ENCODE results near the gene DGAT2.
A peak's percentile ranks its signal among the peaks of the same experiment; 100 is the strongest.

The DGAT2 gene

DNA sequence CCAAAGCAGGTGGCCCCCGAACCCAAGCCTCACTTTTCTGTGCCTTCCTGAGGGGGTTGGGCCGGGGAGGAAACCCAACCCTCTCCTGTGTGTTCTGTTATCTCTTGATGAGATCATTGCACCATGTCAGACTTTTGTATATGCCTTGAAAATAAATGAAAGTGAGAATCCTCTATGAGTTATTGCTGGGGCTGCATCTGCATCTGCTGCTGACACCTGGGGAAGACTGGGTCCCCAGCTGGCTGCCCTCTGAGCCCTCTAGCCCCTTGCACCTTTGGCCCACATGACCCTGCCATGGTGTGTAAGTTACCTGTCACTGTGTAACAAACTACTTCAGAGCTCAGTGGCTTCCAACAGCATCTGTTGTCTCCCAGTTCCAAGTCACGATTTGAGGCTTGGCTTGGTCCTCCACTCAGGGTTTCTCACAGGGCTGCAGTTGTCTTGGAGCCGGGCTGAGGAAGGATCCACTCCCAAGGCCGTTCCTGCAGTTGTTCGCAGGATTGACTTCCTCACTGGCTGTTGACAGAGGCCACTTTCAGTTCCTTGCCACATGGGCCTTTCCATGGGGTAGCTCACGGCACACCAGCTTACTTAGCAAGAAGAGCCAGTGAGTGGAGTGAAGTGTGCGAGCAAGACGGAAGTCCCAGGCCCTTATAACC is 32.9 kb downstream of the DGAT2 start:
- no peak for DNase-seq (ENCODE audit: low read depth in 2 of 2)

GRCh38 chr11:75802021-75802912 is 33.7 kb downstream of the DGAT2 start:
- DNase-seq (ENCODE audit: low read depth in 2 of 2): no peak

DNA sequence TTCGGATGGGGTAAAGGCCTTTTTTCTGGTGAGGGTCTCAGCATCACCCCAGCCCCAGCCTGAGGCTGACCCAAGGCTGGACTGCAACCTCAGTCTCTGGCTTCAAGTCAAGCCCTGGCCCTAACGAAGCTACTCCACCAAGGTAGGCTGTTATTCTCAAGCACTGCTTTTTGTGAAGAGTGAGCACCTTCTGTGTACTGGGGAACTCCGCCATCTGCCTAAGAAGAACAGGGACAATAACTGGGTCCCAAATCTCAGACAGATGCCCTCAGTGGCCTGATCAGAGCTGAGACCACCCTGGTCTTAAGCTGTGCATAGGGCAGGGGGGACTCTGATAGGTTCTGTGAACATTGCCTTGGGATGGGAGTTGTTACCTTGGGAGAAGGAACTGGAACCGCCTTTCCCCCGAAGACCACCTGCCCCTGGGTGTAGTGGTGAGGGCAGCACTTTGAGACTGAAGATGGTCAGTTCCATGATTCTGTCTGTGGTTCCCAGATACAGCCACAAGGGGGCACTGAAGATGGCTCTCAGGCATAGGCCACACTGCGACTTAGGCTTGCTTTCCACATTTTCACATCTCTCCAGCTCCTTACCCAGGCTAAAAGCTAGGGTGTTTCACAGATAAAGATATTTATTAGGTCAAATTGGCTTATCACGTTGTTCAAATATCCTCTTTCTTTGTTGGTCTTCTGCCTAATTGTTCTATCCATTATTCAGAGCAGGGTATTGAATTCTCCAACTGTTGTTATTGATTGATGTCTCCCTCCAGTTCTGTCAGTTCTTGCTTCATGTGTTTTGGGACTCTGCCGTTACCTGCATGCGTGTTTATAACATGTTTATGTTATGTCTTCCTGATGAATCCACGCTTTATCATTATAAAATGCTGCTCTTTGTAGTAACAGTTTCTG is 34.6 kb downstream of the DGAT2 start:
- peak; percentile 49 to 65 for DNase-seq (ENCODE audit: low read depth in 2 of 2)

DNA sequence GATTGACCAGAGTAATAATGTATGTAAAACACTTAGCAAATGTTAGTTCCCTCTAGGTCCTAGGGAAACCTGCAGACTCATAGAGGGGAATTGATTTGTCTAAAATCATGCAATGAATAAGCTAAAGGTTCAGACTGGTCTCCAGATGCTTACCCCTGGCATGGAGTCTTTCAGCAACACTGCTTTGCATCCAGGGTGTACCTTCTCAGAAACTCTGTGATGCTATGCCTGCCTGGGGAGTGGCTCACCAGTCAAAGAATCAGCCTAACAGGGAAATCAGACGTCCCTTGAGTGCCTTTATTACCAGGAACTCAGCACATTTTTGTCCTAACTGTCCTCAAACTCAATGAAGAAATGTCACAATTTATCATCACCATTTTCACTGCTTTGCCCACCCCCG is 40.5 kb downstream of the DGAT2 start:
- no peak for DNase-seq (ENCODE audit: low read depth in 2 of 2)

DNA sequence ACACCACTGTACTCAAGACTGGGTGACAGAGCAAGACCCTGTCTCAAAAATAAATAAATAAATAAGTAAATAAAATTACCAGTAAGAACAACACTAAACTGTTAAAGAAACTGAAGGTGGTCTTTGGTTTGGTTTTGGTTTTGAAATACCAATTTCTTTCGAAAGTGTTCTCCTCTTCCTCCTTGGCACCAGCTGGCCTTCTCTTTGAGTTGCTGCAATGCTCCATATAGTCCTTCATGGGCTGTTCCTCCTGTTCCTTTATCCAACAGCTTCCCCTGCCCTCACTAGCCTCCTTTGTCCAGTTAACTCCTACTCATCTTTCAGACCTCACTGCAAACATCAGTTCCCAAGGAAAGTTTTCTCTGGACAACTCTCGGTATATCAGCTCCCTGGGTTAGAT is 41.4 kb downstream of the DGAT2 start:
- DNase-seq (ENCODE audit: low read depth in 2 of 2): no peak

GRCh38 chr11:75810637-75811390 is 42.2 kb downstream of the DGAT2 start:
- no peak for DNase-seq (ENCODE audit: low read depth in 2 of 2)

- DNase-seq (ENCODE audit: low read depth in 2 of 2): no peak
Measured at GRCh38 chr11:75811485-75811884, 42.9 kb downstream of the DGAT2 start.

- DNase-seq (ENCODE audit: low read depth in 2 of 2): no peak
Measured at GRCh38 chr11:75812542-75813040, 44.0 kb downstream of the DGAT2 start.

DNA sequence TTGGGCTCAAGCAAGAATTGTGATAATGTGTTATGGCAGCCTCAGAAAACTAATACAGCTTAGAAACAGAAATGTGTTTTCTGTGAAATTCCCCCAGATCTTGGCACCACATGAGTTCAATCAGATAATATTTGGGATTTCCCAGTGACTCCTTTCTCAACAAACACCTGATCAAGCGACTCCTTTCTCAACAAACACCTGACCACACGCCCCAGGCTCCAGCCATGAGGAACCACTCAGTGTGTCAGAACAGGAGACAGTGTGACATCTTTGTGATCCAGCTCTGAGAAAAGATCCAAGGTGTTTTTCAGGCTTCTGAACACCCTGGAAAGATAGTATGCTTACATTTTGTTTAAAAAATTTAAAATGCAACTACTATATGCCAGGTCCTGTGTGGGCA is 44.5 kb downstream of the DGAT2 start:
- no peak for DNase-seq (ENCODE audit: low read depth in 2 of 2)

GRCh38 chr11:75813622-75814039 is 45.1 kb downstream of the DGAT2 start:
- DNase-seq (ENCODE audit: low read depth in 2 of 2): no peak

DNA sequence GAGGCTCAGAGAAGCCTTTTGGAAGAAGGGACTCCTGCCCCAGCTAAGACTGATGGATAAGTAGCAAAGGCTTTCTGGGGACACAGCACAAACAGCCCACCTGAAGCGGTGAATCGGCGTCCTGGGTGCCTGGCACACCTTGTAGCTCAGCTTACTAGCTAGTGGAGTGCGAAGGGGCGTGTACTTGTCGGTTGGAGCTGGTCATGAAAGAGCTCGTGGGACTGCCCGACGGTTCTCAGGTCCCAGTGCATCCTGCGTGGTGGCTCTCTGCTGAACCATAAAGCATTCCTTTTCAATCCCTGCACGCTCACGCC is 45.7 kb downstream of the DGAT2 start:
- DNase-seq (ENCODE audit: low read depth in 2 of 2): no peak

- DNase-seq (ENCODE audit: low read depth in 2 of 2): peak; percentile 95 to 96
Measured at GRCh38 chr11:75814677-75815344, 46.2 kb downstream of the DGAT2 start, which contains the start of gene UVRAG. Gene UVRAG (plus strand): TSS chr11:75815210. CDS start chr11:75815408, 198 bp downstream.

DNA sequence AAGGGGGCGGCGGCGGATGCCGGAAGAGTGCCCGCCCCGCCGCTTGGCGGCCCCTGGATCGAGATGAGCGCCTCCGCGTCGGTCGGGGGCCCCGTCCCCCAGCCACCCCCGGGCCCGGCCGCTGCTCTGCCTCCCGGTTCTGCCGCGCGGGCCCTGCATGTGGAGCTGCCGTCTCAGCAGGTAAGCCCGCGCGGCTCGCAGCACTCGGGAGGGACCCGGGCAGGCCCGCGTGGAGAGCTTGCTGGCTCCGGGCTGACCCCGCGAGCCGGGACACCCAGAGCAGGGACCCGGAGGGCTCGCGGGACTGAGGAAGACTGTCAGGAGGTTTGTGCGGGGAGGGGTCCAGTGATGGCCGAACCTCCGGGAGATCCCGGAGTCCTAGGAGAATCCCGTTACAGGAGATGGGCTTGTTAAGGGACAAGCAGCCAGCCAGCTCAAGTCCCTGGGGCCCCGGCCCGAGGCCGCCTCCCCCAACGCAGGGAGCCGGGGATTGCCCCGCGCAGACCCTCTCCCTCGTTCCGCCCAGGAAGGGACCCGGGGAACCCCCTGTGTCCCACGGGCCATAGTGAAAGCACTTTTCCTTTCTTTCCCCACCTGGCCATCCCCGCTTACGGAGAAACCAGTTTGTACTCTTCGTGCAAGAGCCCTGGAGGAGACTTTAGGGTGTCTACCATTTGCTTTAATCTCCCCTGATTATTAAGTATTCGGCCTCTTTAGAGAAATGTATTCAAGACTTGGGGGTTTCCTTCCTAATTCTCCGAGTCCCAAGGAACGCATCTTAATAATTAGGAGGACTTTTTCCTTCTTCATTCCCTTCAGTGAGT is 47.0 kb downstream of the DGAT2 start:
- DNase-seq (ENCODE audit: low read depth in 2 of 2): peak; percentile 21 to 44

DNA sequence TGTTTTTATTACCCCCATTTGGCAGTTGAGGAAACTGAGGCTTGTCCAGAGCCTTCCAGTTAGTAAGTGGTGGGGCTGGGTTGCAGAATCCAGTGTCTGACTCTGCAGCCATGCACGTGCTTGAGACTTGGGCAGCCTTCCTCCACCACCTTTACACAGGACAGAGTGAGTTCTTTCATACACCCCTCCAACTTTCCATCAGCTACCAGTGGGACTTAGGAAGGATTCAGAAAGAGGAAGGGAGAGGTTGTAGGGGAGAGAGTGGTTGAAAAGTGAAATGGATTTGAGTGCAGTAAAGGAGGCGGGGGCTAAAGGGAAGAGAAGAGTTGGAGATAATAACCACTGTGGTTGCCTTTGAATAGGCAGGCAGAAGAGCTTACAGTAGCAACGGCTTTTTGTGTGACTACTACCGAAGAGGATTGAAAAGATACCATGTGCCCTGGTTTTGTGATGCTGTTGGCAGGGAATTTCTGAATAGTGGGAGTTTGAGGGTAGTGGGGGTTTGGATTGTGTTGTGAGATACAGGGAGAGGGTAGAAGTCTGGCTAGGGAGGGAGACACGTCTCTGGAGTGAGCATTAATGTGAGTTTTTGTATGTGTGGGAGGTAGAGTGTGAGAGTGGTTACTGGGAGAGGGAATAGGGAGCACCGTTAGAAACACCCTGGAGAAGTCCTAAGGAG is 48.1 kb downstream of the DGAT2 start:
- DNase-seq (ENCODE audit: low read depth in 2 of 2): no peak

DNA sequence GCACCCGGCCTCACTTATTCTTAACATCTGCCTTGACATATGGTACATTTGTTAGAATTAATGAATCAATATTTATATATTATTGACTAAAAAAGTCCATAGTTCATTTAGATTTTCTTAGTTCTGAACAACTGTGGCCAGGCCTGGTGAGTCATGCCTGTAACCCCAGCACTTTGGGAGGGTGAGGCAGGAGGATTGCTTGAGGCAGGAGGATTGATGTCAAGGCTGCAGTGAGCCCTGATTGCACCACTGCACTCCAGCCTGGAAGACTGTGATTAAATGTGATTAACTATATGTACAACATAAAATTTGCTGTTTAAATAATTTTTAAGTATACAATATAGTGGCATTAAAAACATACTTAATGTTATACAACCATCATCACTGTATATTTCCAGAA is 52.1 kb downstream of the DGAT2 start:
- DNase-seq (ENCODE audit: low read depth in 2 of 2): no peak

- DNase-seq (ENCODE audit: low read depth in 2 of 2): no peak
Measured at GRCh38 chr11:75821202-75821601, 52.6 kb downstream of the DGAT2 start.

- DNase-seq (ENCODE audit: low read depth in 2 of 2): no peak
Measured at GRCh38 chr11:75822541-75822940, 54.0 kb downstream of the DGAT2 start.

DNA sequence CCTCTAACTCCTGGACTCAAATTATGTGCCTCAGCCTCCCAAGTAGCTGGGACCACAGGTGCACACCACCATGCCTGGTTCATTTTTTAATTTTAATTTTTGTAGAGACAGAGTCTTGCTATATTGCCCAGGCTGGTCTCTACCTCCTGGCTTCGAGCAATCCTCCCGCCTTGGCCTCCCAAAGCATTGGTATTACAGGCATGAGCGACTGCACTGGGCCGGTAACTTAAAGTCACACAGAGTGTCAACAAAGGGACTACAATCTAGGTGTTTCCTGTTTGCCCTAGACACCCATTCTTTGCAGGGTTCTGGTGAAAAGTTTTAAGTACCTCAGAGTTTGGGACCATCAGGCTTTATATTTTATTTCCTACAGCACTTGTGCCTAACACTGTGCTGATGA is 54.8 kb downstream of the DGAT2 start:
- DNase-seq (ENCODE audit: low read depth in 2 of 2): no peak

DNA sequence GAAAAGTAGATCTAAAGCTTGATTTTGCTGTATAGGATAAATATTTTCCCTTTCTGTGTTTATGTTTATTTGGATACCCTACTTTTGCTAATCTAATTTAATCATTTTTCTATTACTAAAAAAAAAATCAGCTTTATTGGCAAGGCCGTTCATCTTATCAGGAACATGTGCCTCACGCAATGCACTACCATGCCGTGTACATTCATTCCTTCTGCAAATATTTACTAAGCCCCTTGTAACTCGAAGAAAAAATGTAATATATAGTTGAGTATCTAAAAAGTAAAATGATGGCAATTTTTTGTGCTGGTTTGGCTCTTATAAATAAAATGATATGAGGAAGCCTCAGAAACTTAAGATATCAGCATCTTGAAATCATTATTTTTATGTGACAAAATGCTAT is 55.4 kb downstream of the DGAT2 start:
- DNase-seq (ENCODE audit: low read depth in 2 of 2): no peak

Data from stimulated activated CD4-positive, alpha-beta T cell treated with anti-CD3 and anti-CD28 coated beads, Interleukin-4, amount 100 ng/mL, for 48 hours (primary cell).